ENCODE results near the gene CDC42BPB. TPM values are rescaled to one million over a fixed set of nuclear protein-coding genes. Genes with fewer than 3 reads are reported as not detected.

The CDC42BPB gene
- total RNA-seq, 1 experiment from 2014 or later = 84.4 TPM

- ATAC-seq (no peak), DNase-seq (ENCODE audit: low read depth, low spot score) (no peak)
- Histone ChIP-seq H3K36me3 (ENCODE audit: control insufficient read depth, insufficient read depth, low read length) (no peaks in the 10 kb centered on the region), H3K27ac (ENCODE audit: low read length) (no peak overlapping the region), H3K27me3 (ENCODE audit: control insufficient read depth, insufficient read depth, low read length) (no peaks in the 10 kb centered on the region), H3K9me3 (ENCODE audit: control insufficient read depth, insufficient read depth, low read depth, low read length) (no peaks in the 10 kb centered on the region), H3K4me1 (ENCODE audit: control insufficient read depth, insufficient read depth, low read length) (peaks cover 19% of the 10 kb centered on the region), H3K4me3 (ENCODE audit: low read depth in 2 of 2, low read length in 2 of 2) (no peak overlapping the region)
- no TSS peak for BruUV-seq (replicated peaks)
- intact Hi-C loops (cut with micrococcal nuclease; ENCODE audit: unreplicated experiment) = loop anchor here (2.0 to 10.0 kb wide), 2 partner anchors 111 to 219 kb away; no protein-coding TSS in a partner anchor
- TF ChIP-seq SIN3A (IDR thresholded peaks at IDR 0.05; ENCODE audit: borderline replicate concordance, insufficient read depth, low read depth, low read length) = no peak
- TF ChIP-seq, protein P1, sequence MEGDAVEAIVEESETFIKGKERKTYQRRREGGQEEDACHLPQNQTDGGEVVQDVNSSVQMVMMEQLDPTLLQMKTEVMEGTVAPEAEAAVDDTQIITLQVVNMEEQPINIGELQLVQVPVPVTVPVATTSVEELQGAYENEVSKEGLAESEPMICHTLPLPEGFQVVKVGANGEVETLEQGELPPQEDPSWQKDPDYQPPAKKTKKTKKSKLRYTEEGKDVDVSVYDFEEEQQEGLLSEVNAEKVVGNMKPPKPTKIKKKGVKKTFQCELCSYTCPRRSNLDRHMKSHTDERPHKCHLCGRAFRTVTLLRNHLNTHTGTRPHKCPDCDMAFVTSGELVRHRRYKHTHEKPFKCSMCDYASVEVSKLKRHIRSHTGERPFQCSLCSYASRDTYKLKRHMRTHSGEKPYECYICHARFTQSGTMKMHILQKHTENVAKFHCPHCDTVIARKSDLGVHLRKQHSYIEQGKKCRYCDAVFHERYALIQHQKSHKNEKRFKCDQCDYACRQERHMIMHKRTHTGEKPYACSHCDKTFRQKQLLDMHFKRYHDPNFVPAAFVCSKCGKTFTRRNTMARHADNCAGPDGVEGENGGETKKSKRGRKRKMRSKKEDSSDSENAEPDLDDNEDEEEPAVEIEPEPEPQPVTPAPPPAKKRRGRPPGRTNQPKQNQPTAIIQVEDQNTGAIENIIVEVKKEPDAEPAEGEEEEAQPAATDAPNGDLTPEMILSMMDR (IDR thresholded peaks at IDR 0.05) = no peak
- no peak for TF ChIP-seq TCF7L2 (IDR thresholded peaks at IDR 0.05; ENCODE audit: low read depth, low read length)
- TF ChIP-seq, protein P2, sequence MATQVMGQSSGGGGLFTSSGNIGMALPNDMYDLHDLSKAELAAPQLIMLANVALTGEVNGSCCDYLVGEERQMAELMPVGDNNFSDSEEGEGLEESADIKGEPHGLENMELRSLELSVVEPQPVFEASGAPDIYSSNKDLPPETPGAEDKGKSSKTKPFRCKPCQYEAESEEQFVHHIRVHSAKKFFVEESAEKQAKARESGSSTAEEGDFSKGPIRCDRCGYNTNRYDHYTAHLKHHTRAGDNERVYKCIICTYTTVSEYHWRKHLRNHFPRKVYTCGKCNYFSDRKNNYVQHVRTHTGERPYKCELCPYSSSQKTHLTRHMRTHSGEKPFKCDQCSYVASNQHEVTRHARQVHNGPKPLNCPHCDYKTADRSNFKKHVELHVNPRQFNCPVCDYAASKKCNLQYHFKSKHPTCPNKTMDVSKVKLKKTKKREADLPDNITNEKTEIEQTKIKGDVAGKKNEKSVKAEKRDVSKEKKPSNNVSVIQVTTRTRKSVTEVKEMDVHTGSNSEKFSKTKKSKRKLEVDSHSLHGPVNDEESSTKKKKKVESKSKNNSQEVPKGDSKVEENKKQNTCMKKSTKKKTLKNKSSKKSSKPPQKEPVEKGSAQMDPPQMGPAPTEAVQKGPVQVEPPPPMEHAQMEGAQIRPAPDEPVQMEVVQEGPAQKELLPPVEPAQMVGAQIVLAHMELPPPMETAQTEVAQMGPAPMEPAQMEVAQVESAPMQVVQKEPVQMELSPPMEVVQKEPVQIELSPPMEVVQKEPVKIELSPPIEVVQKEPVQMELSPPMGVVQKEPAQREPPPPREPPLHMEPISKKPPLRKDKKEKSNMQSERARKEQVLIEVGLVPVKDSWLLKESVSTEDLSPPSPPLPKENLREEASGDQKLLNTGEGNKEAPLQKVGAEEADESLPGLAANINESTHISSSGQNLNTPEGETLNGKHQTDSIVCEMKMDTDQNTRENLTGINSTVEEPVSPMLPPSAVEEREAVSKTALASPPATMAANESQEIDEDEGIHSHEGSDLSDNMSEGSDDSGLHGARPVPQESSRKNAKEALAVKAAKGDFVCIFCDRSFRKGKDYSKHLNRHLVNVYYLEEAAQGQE (IDR thresholded peaks at IDR 0.05; ENCODE audit: insufficient read depth in 1 of 2, low read depth in 2 of 2, low read length in 1 of 2) = no peak
- no peak for TF ChIP-seq POLR2AphosphoS5 (IDR thresholded peaks at IDR 0.05; ENCODE audit: low read depth, low read length)
- CTCF ChIA-PET = interaction anchor here (0.6 to 1.4 kb wide), 3 partner anchors 9 to 180 kb away, joined by 3 to 9 read pairs (median 3); no protein-coding TSS in a partner anchor
- in situ Hi-C loops (cut with HindIII; ENCODE audit: low pct_unique_long_range_greater_than_20kb, low sequenced_read_pairs) = no loop called here
- POLR2A ChIA-PET = interaction anchor here (0.5 to 0.7 kb wide), 2 partner anchors 204 to 1607 kb away, joined by 3 to 4 read pairs; no protein-coding TSS in a partner anchor
Measured at GRCh38 chr14:103073876-103074728, 16.8 kb upstream of the CDC42BPB start.

- Histone ChIP-seq H3K36me3 (ENCODE audit: control insufficient read depth, insufficient read depth, low read length) (no peaks in the 10 kb centered on the region), H3K9me3 (ENCODE audit: control insufficient read depth, insufficient read depth, low read depth, low read length) (no peaks in the 10 kb centered on the region), H3K27me3 (ENCODE audit: control insufficient read depth, insufficient read depth, low read length) (no peaks in the 10 kb centered on the region), H3K27ac (ENCODE audit: low read length) (no peak overlapping the region), H3K4me1 (ENCODE audit: control insufficient read depth, insufficient read depth, low read length) (peaks cover 19% of the 10 kb centered on the region), H3K4me3 (ENCODE audit: low read depth in 2 of 2, low read length in 2 of 2) (no peak overlapping the region)
- CTCF ChIA-PET = interaction anchor here (0.6 kb wide), 1 partner anchor 181 kb away, joined by 3 read pairs; no protein-coding TSS in a partner anchor
- in situ Hi-C loops (cut with HindIII; ENCODE audit: low pct_unique_long_range_greater_than_20kb, low sequenced_read_pairs) (no loop called here), intact Hi-C loops (cut with micrococcal nuclease; ENCODE audit: unreplicated experiment) (loop anchor here (10.0 kb wide), 1 partner anchor 111 kb away; no protein-coding TSS in a partner anchor)
- BruUV-seq (replicated peaks) = no TSS peak
- TF ChIP-seq, protein P2 (IDR thresholded peaks at IDR 0.05; ENCODE audit: insufficient read depth in 1 of 2, low read depth in 2 of 2, low read length in 1 of 2) = no peak
- TF ChIP-seq SIN3A (IDR thresholded peaks at IDR 0.05; ENCODE audit: borderline replicate concordance, insufficient read depth, low read depth, low read length) = no peak
- POLR2A ChIA-PET = no interaction called here
- ATAC-seq (no peak), DNase-seq (ENCODE audit: low read depth, low spot score) (no peak)
Measured at GRCh38 chr14:103073367-103073875, 16.1 kb upstream of the CDC42BPB start.

Data from Panc1 (cell line).